Measurements from ENCODE around the gene YES1.

Gene YES1

DNA sequence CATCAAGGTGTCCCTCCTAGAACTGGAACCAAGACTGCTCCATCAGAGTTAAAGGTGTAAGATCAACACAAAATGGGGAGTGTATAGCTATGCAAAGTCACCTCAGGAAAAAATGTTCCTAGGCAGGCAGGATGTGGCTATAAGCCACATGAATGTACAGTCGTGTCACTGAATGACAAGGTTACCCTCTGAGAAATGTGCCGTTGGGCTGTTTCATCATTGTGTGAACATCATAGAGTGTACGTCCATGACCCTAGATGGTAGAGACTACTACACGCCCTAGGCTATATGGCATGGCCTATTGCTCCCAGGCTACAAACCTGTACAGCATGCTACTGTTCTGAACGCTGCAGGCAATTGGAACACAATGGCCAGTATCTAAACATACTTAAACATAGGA lies 130.1 kb downstream of the YES1 start:
- DNase-seq = no peak

DNA sequence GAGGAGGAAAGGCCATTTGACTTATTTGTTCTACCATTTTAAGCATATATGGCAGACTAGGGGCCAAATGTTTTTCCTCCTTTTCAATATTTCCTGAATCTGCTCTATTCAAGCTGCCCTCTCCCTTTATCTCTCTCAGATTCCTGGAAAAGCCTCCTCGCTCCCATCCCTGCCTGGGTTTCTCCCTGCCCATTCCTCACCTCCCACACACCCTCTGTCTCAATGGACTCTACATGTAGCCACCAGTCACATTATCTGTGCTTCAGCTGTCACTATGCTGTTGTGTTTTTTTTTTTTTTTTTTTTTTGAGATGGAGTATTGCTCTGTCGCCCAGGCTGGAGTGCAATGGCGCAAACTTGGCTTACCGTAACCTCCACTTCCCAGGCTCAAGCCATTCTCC lies 131.7 kb downstream of the YES1 start:
- no peak for DNase-seq

DNA sequence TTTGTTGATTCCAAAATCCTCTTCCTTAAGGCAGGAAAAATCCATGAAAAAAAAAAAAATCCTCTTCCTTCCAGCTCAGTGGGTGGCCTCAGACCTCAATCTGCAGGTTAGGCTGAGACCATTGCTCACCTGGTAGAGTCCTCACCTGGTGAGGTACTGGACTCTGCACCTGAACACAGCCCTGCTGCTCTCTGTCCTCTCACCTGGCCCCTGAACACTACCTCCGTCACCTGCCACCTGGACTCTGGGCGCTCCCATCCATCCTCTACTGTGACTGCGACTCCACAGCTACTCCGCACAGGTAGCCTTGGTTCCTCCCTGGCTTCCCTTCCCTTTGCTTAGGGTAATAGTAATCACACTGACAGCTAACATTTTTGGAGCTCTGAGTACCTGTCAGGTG lies 132.5 kb downstream of the YES1 start:
- no peak for DNase-seq

DNA sequence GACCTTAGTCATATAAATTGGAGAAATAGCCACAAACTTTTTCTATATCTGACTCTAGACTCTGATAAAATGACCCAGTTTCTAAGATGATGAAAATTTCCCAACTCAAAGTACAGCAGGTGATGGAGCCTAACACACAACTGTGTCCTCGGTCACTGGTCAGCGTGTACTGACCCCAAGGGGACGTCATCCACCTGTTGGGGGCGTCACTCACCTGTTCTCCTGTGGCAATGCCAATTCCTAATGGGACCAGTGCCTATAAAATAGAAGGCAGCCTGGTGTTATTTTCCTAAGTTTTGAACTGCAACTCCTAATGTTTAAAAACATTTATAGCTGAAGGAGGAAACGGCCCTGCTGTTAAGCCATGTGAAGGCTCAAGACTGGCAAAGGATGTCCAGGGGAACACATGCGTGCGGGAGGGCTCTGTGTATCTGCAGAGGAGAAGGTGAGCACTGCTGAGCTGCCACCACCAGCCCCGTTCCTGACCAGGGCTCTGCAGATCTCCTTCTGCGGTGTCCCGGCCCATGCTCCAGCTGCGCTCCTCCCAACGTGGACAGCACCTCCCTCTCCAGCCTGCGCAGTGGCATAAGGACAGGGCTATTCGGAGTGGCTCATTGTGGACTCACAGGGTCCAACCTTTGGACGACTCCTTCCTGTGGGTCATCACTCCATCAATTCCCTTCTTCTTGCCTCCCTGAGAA lies 133.4 kb downstream of the YES1 start:
- DNase-seq = no peak

DNA sequence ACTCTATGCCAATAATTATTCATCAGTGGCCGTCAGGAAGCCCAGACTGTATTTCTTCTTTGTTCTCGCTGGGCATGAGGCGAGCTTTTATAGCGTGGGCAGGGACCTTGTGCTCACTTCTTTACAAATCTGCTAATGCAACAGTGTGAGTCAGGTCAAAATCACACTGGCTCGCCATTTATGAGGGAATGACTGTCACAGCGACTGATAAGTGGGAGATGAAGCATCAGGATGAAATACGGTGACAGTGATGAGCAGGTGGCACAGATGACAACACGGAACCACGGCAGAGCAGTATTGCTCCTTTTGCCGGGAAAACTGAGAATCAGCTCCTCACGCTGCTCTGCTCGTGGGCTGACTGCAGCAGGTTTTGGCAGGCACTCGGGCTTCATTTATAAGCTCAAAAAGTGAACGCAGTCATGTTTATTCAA lies 134.1 kb downstream of the YES1 start:
- no peak for DNase-seq

DNA sequence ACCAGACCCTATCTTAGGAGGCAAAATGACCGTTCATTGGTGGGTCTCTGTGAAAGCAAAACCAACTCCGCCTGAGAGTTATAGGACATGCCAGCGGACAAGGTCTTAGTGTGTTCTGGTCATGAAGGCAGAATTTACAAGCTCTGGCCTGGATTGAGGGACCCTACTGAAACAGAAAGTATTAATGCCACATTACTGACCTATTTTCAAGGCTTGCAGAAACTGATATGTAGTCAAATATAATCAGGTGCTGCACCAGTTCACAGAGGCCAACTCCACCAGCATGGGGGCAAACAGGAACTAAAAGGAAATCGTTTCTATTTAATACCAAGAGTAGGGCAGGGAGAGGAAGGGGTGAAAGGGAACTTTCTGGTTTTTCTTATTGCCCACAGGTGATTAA lies 134.9 kb downstream of the YES1 start:
- DNase-seq = no peak

DNA sequence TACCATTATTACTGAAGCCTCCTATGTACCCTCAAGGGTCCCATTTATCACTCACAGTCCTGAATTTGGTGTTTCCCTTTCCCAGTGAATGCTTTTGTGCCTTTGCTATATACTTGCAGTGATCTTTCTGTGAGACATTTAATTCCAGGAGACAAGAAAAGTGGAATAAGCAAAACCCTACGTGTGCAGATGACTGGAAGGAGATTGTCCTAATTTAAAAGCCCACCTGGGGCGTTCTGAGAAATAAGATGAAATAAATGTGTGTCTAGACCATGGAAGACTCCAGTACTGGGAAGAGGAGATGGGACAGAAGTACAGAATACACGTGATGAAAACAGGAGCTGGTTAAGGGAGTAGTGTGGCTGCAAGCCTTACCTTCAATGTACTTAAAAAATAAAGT lies 135.3 kb downstream of the YES1 start:
- DNase-seq = no peak

DNA sequence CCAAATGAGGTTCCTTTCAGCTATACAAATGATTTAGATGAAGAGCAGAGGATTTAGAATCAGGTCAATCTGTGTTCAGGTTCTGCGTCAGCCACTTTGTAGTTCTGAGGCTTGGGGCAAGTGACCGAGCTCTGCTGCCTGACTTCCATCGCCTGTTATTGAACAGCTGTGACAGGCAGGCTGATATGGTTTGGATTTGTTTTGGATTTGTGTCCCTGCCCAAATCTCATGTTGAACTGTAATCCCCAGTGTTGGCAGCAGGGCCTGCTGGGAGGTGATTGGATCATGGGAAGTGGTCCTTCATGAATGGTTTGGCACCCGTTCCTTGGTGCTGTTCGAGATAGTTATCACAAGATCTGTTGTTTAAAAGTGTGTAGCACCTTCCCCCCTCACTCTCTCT lies 136.0 kb downstream of the YES1 start:
- DNase-seq = peak; percentile 71

DNA sequence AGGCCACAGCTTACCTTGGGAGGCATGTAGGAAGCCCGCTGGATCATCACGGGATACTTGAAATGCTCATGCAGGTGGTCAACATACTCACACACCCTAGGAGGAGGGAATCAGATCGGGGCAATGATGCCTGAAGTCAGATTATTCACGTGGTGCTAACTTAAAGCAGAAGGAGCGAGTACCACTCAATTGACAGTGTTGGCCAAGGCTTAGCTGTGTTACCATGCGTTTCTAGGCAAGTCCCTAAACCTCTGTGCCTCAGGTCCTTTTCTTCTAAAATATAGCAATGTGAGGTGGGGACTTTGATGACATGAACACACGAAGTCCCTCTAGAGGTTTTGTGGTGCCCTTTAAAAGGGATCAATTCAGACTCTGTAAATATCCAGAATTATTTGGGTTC lies 136.7 kb downstream of the YES1 start:
- no peak for DNase-seq

DNA sequence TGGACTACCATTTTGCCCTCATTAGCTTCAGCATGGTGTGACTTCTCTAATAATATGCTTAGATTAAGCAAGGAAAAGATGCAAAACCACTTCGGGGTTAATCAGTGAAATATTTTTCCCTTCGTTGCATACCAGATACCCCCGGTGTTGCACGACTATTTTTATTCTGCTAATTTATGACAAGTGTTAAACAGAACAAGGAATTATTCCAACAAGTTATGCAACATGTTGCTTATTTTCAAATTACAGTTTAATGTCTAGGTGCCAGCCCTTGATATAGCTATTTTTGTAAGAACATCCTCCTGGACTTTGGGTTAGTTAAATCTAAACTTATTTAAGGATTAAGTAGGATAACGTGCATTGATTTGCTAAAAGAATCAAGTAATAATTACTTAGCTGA lies 138.3 kb downstream of the YES1 start:
- no peak for DNase-seq

DNA sequence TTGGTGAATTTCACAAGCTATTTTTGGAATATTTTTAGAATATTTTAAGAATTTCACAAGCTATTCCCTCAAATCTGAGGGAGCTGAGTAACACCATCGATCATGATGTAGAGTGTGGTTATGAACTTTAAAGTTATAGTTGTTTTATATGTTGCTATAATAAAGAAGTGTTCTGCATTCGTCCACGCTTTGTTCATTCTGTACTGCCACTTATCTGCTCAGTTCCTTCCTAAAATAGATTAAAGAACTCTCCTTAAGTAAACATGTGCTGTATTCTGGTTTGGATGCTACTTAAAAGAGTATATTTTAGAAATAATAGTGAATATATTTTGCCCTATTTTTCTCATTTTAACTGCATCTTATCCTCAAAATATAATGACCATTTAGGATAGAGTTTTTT lies 138.7 kb downstream of the YES1 start:
- DNase-seq = no peak

All from NCI-H82 (cell line).